GM21825 (cell line): ENCODE results near the gene INPP1.

Experiments used
- ATAC-seq: cut with Tn5 transposase; IDR thresholded peaks from one replicate; pipeline ENCODE4 v1.9.1; 2021; ENCODE audit warnings: mild to moderate bottlenecking, moderate library complexity; ENCODE audit not compliant: unreplicated experiment

INPP1 gene

GRCh38 chr2:190360965-190361364, 17.6 kb downstream of the INPP1 start:
- ATAC-seq = no peak

- ATAC-seq = no peak
Measured at GRCh38 chr2:190361572-190361971, 18.2 kb downstream of the INPP1 start.

- ATAC-seq = no peak
Measured at GRCh38 chr2:190362894-190363293, 19.5 kb downstream of the INPP1 start.

GRCh38 chr2:190365499-190366204, 22.3 kb downstream of the INPP1 start:
- no peak for ATAC-seq

GRCh38 chr2:190366248-190366753, 22.9 kb downstream of the INPP1 start:
- ATAC-seq = no peak

GRCh38 chr2:190367091-190367490, 23.7 kb downstream of the INPP1 start:
- ATAC-seq = no peak

GRCh38 chr2:190369635-190370034, 26.2 kb downstream of the INPP1 start:
- no peak for ATAC-seq

GRCh38 chr2:190376083-190376482, 32.7 kb downstream of the INPP1 start:
- ATAC-seq = no peak

- no peak for ATAC-seq
Measured at GRCh38 chr2:190376591-190377245, 33.3 kb downstream of the INPP1 start.

- ATAC-seq = no peak
Measured at GRCh38 chr2:190378880-190379237, 35.5 kb downstream of the INPP1 start.

GRCh38 chr2:190379249-190379964, 36.0 kb downstream of the INPP1 start:
- ATAC-seq = no peak

GRCh38 chr2:190380962-190381412, 37.6 kb downstream of the INPP1 start:
- ATAC-seq = no peak

- ATAC-seq = peak; percentile 85
Measured at GRCh38 chr2:190382851-190383250, 39.5 kb downstream of the INPP1 start.

GRCh38 chr2:190387422-190387821, 44.0 kb downstream of the INPP1 start:
- ATAC-seq = no peak

- ATAC-seq = no peak
Measured at GRCh38 chr2:190396271-190396670, 52.9 kb downstream of the INPP1 start.

GRCh38 chr2:190402986-190403603, 59.7 kb downstream of the INPP1 start:
- ATAC-seq = no peak

GRCh38 chr2:190404487-190404886, 61.1 kb downstream of the INPP1 start:
- no peak for ATAC-seq

GRCh38 chr2:190405070-190405469, 61.7 kb downstream of the INPP1 start:
- no peak for ATAC-seq

- no peak for ATAC-seq
Measured at GRCh38 chr2:190405995-190406394, 62.6 kb downstream of the INPP1 start.

GRCh38 chr2:190406805-190407204, 63.4 kb downstream of the INPP1 start:
- no peak for ATAC-seq

GRCh38 chr2:190407246-190407661, 63.9 kb downstream of the INPP1 start:
- ATAC-seq = no peak
